Left lung (tissue), 10 donors: ENCODE results near the gene SLC2A14. TPM values are rescaled to one million over a fixed set of nuclear protein-coding genes. Genes with fewer than 3 reads are reported as not detected.
A peak's percentile ranks its signal among the peaks of the same experiment; 100 is the strongest.
"Not testable (repeated sequence)": the region's sequence is repeated elsewhere in the genome, so short reads cannot be mapped to it uniquely, and the experiment has no call there.

ENCODE experiments used
- ATAC-seq: fragments of 200-7000 bp; cut with Tn5 transposase; one replicate; pipeline ENCODE4 v1.9.1; 2020; ENCODE audit warnings: moderate library complexity
- DNase-seq, 4 donors: peaks; one replicate each; pipeline ENCODE4 v3.0.0-alpha.2; 2013 to 2020
- H3K27ac ChIP-seq, 2 donors: fragments of 200-600 bp; sonication (generic) in 1 of 2; one replicate each; pipeline versions ENCODE4 v1.5.0 to v1.8.0; 2020 to 2021
- H3K27me3 ChIP-seq, 2 donors: fragments of 200-600 bp; sonication (generic) in 1 of 2; one replicate each; pipeline versions ENCODE4 v1.5.0 to v1.8.0; 2020 to 2021
- H3K36me3 ChIP-seq, 2 donors: fragments of 200-600 bp; sonication (generic) in 1 of 2; one replicate each; pipeline versions ENCODE4 v1.5.0 to v1.8.0; 2020 to 2021
- H3K4me1 ChIP-seq, 2 donors: fragments of 200-600 bp; one replicate each; pipeline ENCODE4 v1.8.0; 2021
- H3K4me3 ChIP-seq, 2 donors: fragments of 200-600 bp; sonication (generic) in 1 of 2; one replicate each; pipeline versions ENCODE4 v1.5.0 to v1.8.0; 2020 to 2021; ENCODE audit warnings: mild to moderate bottlenecking in 1 of 2
- H3K9me3 ChIP-seq, 2 donors: fragments of 200-600 bp; sonication (generic) in 1 of 2; one replicate each; pipeline versions ENCODE4 v1.5.0 to v1.8.0; 2020 to 2021
- intact Hi-C, 2 donors: fragments of 100-400 bp; cut with DNase I; formaldehyde crosslinking; loops; one replicate each; pipeline versions ENCODE4 v1.11.2 to v1.14.2; 2022
- polyA plus RNA-seq, 6 donors: library from polyadenylated mRNA; unstranded; fragments of 120-200 nt; gene quantifications; one replicate each; pipeline ENCODE4 v1.2.1, GENCODE V29; 2013; ENCODE audit not compliant: insufficient read length in 6 of 6
- total RNA-seq, 2 donors: library from RNA; stranded (reverse); fragmentation: NEBNext Ultra II Directional; extraction: Animal tissue kit (Norgen Biotek cat#: 25700); gene quantifications; one replicate each; pipeline ENCODE4 v1.2.1, GENCODE V29; 2021
- TF ChIP-seq, protein P1 (sequence below), 2 donors: fragments of 200-600 bp; sonication (generic) in 1 of 2; IDR thresholded peaks; one replicate each; pipeline versions ENCODE4 v1.5.0 to v1.8.0; 2021; ENCODE audit warnings: antibody characterized with exemption in 2 of 2
- donor health status: DM: no; HTN: yes; CAD: no.
- donor health status: DM: no; HTN: no; CAD: no.

Gene SLC2A14
- total and polyA plus RNA-seq, 8 donors: 0.10 to 2.5 (median 0.73) TPM

DNA sequence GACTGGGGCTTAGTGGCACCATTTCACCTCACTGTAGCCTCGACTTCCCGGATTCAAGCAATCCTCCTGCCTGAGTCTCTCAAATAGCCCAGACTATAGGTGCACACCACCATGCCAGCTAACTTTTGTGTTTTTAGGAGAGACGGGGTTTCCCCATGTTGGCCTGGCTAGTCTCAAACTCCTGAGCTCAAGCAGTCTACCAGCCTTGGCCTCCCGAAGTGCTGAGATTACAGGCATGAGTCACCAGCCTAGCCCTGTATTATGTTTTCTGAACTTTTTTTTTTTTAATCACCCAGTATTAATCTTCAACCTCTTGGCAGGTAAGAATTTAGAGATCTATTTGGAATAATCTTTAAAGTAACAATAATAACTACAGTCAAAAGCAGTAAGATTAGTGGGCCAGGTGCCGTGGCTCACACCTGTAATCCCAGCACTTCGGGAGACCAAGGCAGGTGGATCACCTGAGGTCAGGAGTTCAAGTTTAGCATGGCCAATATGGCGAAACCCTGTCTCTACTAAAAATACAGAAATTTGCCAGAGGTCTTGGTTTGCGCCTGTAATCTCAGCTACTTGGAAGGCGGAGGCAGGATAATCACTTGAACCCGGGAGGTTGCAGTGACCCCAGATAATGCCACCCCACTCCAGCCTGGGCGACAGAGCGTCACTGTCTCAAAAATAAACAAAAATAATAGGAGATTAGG, 74.9 kb downstream of the SLC2A14 start:
- DNase-seq (no peak), ATAC-seq (peak; percentile 88)
- intact Hi-C loops: no loop called here
- Histone ChIP-seq H3K36me3 (no peaks in the 10 kb centered on the region), H3K27me3 (peaks cover 0 to 4% of the 10 kb centered on the region in 2 donors), H3K4me1 (no peaks in the 10 kb centered on the region), H3K4me3 (no peak overlapping the region), H3K9me3 (no peaks in the 10 kb centered on the region), H3K27ac (no peak overlapping the region)
- TF ChIP-seq, protein P1, sequence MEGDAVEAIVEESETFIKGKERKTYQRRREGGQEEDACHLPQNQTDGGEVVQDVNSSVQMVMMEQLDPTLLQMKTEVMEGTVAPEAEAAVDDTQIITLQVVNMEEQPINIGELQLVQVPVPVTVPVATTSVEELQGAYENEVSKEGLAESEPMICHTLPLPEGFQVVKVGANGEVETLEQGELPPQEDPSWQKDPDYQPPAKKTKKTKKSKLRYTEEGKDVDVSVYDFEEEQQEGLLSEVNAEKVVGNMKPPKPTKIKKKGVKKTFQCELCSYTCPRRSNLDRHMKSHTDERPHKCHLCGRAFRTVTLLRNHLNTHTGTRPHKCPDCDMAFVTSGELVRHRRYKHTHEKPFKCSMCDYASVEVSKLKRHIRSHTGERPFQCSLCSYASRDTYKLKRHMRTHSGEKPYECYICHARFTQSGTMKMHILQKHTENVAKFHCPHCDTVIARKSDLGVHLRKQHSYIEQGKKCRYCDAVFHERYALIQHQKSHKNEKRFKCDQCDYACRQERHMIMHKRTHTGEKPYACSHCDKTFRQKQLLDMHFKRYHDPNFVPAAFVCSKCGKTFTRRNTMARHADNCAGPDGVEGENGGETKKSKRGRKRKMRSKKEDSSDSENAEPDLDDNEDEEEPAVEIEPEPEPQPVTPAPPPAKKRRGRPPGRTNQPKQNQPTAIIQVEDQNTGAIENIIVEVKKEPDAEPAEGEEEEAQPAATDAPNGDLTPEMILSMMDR (IDR thresholded peaks at IDR 0.05): no peak

DNA sequence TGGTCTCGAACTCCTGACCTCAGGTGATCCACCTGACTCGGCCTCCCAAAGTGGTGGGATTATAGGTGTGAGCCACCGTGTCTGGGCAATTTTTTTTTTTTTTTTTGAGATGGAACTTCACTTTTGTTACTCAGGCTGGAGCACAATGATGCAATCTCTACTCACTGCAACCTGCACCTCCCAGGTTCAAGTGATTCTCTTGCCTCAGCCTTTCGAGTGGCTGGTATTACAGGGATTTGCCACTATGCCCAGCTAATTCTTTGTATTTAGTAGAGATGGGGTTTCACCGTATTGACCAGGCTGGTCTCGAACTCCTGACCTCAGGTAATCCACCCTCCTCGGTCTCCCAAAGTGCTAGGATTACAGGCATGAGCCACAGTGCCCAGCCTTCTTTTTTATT, 75.4 kb downstream of the SLC2A14 start:
- H3K4me1 ChIP-seq, H3K4me3 ChIP-seq, H3K27ac ChIP-seq, H3K9me3 ChIP-seq, DNase-seq, H3K36me3 ChIP-seq, intact Hi-C loops, H3K27me3 ChIP-seq: not testable (repeated sequence)
- peak; percentile 58 for ATAC-seq

DNA sequence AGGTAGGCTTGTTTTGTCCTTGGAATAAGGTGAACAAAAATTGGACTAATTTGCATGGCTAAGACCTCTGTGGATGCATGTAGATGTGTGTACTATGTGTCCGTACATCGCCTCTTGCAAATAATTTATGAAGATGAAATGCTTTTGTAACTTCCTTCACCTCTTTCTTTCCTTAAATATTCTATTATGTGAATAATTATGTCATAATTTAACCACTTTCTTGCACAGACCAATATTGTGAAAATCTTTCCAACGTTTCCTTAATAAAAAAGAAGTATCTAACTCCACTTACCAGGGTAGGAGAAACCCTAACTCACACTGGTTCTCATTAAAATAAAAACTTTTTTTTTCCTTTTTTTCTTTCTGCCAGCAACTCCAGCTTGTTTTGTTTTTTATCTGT, 79.5 kb downstream of the SLC2A14 start:
- H3K36me3 ChIP-seq: no peaks in the 10 kb centered on the region
- no peak for DNase-seq
- H3K4me3 ChIP-seq: no peak overlapping the region
- intact Hi-C loops: no loop called here
- peaks cover 0 to 24% of the 10 kb centered on the region in 2 donors for H3K27me3 ChIP-seq
- TF ChIP-seq, protein P1 (IDR thresholded peaks at IDR 0.05): no peak
- ATAC-seq: no peak
- peaks cover 0 to 1% of the 10 kb centered on the region in 2 donors for H3K4me1 ChIP-seq
- H3K27ac ChIP-seq: no peak overlapping the region
- no peaks in the 10 kb centered on the region for H3K9me3 ChIP-seq

DNA sequence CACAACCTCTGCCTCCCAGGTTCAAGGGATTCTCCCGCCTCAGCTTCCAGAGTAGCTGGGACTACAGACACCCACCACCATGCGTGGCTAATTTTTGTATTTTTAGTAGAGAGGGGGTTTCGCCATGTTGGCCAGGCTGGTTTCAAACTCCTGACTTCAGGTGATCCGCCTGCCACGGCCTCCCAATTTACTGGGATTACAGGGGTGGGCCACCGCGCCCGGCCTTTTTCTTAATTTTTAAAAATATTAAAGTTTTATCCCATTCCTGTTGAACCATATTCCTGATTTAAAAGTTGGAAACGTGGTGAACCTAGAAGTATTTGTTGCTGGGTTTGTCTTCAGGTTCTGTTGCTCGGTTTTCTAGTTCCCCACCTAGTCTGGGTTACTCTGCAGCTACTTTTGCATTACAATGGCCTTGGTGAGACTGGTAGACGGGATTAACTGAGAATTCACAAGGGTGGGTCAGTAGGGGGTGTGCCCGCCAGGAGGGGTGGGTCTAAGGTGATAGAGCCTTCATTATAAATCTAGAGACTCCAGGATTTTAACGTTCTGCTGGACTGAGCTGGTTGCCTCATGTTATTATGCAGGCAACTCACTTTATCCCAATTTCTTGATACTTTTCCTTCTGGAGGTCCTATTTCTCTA, 83.7 kb downstream of the SLC2A14 start, which contains the start of gene NANOG:
Gene NANOG, plus strand, starts transcription at position 519 of the 645 bp plus-strand sequence. CDS start 213 bp downstream, outside the sequence.
- intact Hi-C loops, DNase-seq, H3K4me1 ChIP-seq, ATAC-seq, H3K4me3 ChIP-seq, H3K9me3 ChIP-seq, H3K36me3 ChIP-seq, H3K27ac ChIP-seq: not testable (repeated sequence)
- peaks cover 0 to 35% of the 10 kb centered on the region in 2 donors for H3K27me3 ChIP-seq

DNA sequence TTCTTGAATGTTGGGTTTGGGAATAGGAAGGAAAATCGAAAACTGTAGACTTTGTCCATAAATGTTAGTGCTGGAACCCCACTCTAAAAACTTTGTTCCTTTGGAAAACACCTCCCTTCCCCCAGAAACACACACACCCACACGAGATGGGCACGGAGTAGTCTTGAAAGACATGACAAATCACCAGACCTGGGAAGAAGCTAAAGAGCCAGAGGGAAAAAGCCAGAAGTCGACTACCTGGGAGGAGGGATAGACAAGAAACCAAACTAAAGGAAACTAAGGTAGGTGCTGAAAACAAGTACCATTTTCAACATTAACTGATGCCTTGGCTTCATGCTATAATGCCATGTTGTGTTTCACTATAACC, 84.4 kb downstream of the SLC2A14 start:
- Histone ChIP-seq H3K27me3 (peaks cover 0 to 31% of the 10 kb centered on the region in 2 donors), H3K36me3 (no peaks in the 10 kb centered on the region), H3K9me3 (no peaks in the 10 kb centered on the region), H3K4me1 (peaks cover 0 to 4% of the 10 kb centered on the region in 2 donors), H3K4me3 (no peak overlapping the region), H3K27ac (no peak overlapping the region)
- intact Hi-C loops: no loop called here
- TF ChIP-seq, protein P1 (IDR thresholded peaks at IDR 0.05): no peak
- DNase-seq (no peak), ATAC-seq (no peak)

DNA sequence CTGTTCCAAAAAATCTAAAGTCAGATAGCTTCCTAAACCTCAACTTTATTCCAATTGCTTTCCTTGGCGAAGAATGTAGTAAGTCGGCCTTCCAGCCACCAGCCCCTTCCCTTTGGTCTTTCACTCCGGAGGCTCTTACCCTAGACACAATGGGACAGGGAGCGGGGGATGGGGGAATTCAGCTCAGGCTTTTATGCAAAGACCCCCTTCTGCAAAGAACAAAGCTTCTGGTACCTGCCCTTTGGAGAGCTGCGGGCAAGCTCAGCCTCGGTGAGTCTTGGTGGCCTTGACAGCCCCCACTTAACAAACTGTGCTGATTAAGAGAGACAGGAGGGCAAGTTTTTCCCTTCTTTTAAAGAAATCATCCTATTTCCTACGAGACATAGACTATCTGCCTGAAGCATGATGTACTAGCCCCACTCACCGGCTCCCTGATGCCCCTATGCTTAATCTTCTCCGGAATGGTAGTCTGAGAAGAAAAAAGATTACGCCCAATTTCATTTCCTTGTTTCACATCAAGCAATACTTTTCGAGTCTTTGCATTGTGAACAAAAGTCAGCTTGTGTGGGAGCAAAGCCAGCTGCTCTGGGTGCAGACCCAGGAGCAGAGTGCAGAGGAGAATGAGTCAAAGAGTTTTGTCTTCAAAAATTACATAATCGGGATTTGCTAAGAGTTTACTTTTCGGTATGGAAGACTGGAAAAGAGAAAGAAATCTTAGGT, 85.0 kb downstream of the SLC2A14 start:
- ATAC-seq (no peak), DNase-seq (peak in 1 of 4 donors; percentile 35)
- no peak overlapping the region for H3K4me3 ChIP-seq
- peaks cover 0 to 4% of the 10 kb centered on the region in 2 donors for H3K4me1 ChIP-seq
- no peaks in the 10 kb centered on the region for H3K36me3 ChIP-seq
- H3K9me3 ChIP-seq: no peaks in the 10 kb centered on the region
- peaks cover 0 to 31% of the 10 kb centered on the region in 2 donors for H3K27me3 ChIP-seq
- TF ChIP-seq, protein P1 (IDR thresholded peaks at IDR 0.05): no peak
- intact Hi-C loops: no loop called here
- no peak overlapping the region for H3K27ac ChIP-seq
